OCI-LY7 (cell line): ENCODE data around the gene DPYSL4. TPM values are rescaled to one million over a fixed set of nuclear protein-coding genes. Genes with fewer than 3 reads are reported as not detected.

ENCODE experiments used
- BruUV-seq: library from RNA; stranded (reverse); fragments of 400-500 nt; replicated peaks from 2 replicates; lab custom pipeline; 2021; lab: Mats Ljungman, UMichigan
- CTCF ChIA-PET: fragments of 300-600 bp; sonication (Branson Sonifier 250); formaldehyde crosslinking; loops from one replicate; lab custom pipeline; 2022; ENCODE audit warnings: antibody characterized with exemption; ENCODE audit not compliant: unreplicated experiment; lab: Charles Lee
- POLR2A ChIA-PET: fragments of 300-600 bp; sonication (Branson Sonifier 250); formaldehyde crosslinking; loops from one replicate; lab custom pipeline; 2022; ENCODE audit warnings: antibody characterized with exemption; lab: Charles Lee
- DNase-seq: peaks from one replicate; pipeline ENCODE4 v3.0.0-alpha.2; 2015; ENCODE audit warnings: low spot score
- H2AFZ ChIP-seq: fragments of 200-600 bp; sonication (generic), shearing (Covaris generic); 2 replicates; pipeline ENCODE4 v1.6.1; 2014; ENCODE audit warnings: mild to moderate bottlenecking, antibody characterized with exemption, low read length, moderate library complexity
- H3K27ac ChIP-seq: fragments of 200-600 bp; sonication (generic); 2 replicates; pipeline ENCODE4 v1.5.1; 2014; ENCODE audit warnings: mixed run types, low read depth, mild to moderate bottlenecking, moderate library complexity, low read length, inconsistent platforms; ENCODE audit not compliant: poor library complexity, severe bottlenecking
- H3K36me3 ChIP-seq: fragments of 200-600 bp; sonication (generic); 2 replicates; pipeline ENCODE4 v1.6.1; 2014; ENCODE audit warnings: mild to moderate bottlenecking, antibody characterized with exemption, low read length, moderate library complexity, mixed read lengths; ENCODE audit not compliant: insufficient read depth
- H3K4me1 ChIP-seq: fragments of 200-600 bp; sonication (generic); 2 replicates; pipeline ENCODE4 v1.5.1; 2014; ENCODE audit warnings: mild to moderate bottlenecking, low read length; ENCODE audit not compliant: insufficient read depth, poor library complexity, severe bottlenecking
- H3K4me2 ChIP-seq: fragments of 200-600 bp; sonication (generic); 2 replicates; pipeline ENCODE4 v1.6.1; 2014; ENCODE audit warnings: mild to moderate bottlenecking, low read length
- H3K4me3 ChIP-seq: fragments of 200-600 bp; sonication (generic); 2 replicates; pipeline ENCODE4 v1.5.1; 2014; ENCODE audit warnings: mild to moderate bottlenecking, low read depth, low read length; ENCODE audit not compliant: poor library complexity, severe bottlenecking
- H3K79me2 ChIP-seq: fragments of 200-600 bp; sonication (generic); 2 replicates; pipeline ENCODE4 v1.6.1; 2016; ENCODE audit warnings: low read depth, mild to moderate bottlenecking, low read length, moderate library complexity, mixed read lengths; ENCODE audit not compliant: insufficient read depth
- H3K9me2 ChIP-seq: fragments of 200-600 bp; sonication (generic); 2 replicates; pipeline ENCODE4 v1.6.1; 2016; ENCODE audit warnings: mild to moderate bottlenecking, low read length, mixed read lengths; ENCODE audit not compliant: insufficient read depth
- H3K9me3 ChIP-seq: fragments of 200-600 bp; sonication (generic); 2 replicates; pipeline ENCODE4 v1.6.1; 2014; ENCODE audit warnings: mild to moderate bottlenecking, mixed run types, low read length, mixed read lengths
- H4K20me1 ChIP-seq: fragments of 200-600 bp; sonication (generic); 2 replicates; pipeline ENCODE4 v1.6.1; 2014; ENCODE audit warnings: mild to moderate bottlenecking, antibody characterized with exemption, low read length, moderate library complexity, mixed read lengths; ENCODE audit not compliant: insufficient read depth
- CTCF ChIP-seq: fragments of 200-600 bp; sonication (generic); conservative IDR thresholded peaks from 2 replicates; pipeline ENCODE4 v1.5.1; 2014; ENCODE audit warnings: mild to moderate bottlenecking, antibody characterized with exemption, low read length, moderate library complexity, mixed read lengths
- EZH2phosphoT487 ChIP-seq: fragments of 200-600 bp; sonication (generic); IDR thresholded peaks from 2 replicates; pipeline ENCODE4 v1.6.1; 2018; ENCODE audit warnings: low read depth, borderline replicate concordance, mild to moderate bottlenecking, mixed run types, antibody characterized with exemption, low read length, moderate library complexity, mixed read lengths
- intact Hi-C: fragments of 100-400 bp; cut with micrococcal nuclease; formaldehyde crosslinking; loops from one replicate; pipeline ENCODE4 v1.10.0; 2022; ENCODE audit not compliant: unreplicated experiment
- total RNA-seq, 2 experiments: library from RNA; depleted of rRNA in 1 of 2; stranded (reverse); fragments of >200 nt in 1 of 2; shearing (Covaris generic) in 1 of 2; gene quantifications; 2 replicates each; pipeline ENCODE4 v1.2.3, GENCODE V29; 2014 to 2022

The DPYSL4 gene
- total RNA-seq, 2 experiments from 2014 or later, result not detected

- ChIA-PET CTCF (no interaction called here), POLR2A (no interaction called here)
- intact Hi-C loops, result no loop called here
- Histone ChIP-seq H3K9me3 (no peaks in the 10 kb centered on the region), H3K4me1 (no peaks in the 10 kb centered on the region), H4K20me1 (no peaks in the 10 kb centered on the region), H3K9me2 (no peaks in the 10 kb centered on the region), H3K79me2 (no peaks in the 10 kb centered on the region), H2AFZ (no peak overlapping the region), H3K36me3 (no peaks in the 10 kb centered on the region), H3K4me2 (no peak overlapping the region), H3K4me3 (no peak overlapping the region), H3K27ac (no peak overlapping the region)
- TF ChIP-seq EZH2phosphoT487, result no peak
- no peak for TF ChIP-seq CTCF
- no peak for DNase-seq
- no TSS peak for BruUV-seq
Measured at GRCh38 chr10:132230557-132231210, 43.9 kb downstream of the DPYSL4 start.

- Histone ChIP-seq H3K4me2 (no peak overlapping the region), H2AFZ (no peak overlapping the region)
Measured at GRCh38 chr10:132231656-132232022, 44.9 kb downstream of the DPYSL4 start.

More at GRCh38 chr10:132231656-132232022, 44.9 kb downstream of the DPYSL4 start:
- CTCF ChIA-PET, result no interaction called here
- Histone ChIP-seq H3K9me3 (no peaks in the 10 kb centered on the region), H3K4me3 (no peak overlapping the region), H3K4me1 (no peaks in the 10 kb centered on the region), H3K9me2 (no peaks in the 10 kb centered on the region), H4K20me1 (no peaks in the 10 kb centered on the region), H3K36me3 (no peaks in the 10 kb centered on the region), H3K27ac (no peak overlapping the region), H3K79me2 (no peaks in the 10 kb centered on the region)
- no TSS peak for BruUV-seq
- intact Hi-C loops, result no loop called here
- no peak for DNase-seq
- POLR2A ChIA-PET, result no interaction called here
- TF ChIP-seq CTCF, result no peak
